8988T (cell line): ENCODE results near the gene C14orf132.
"Not testable (repeated sequence)": the region's sequence is repeated elsewhere in the genome, so short reads cannot be mapped to it uniquely, and the experiment has no call there.

Source experiments
- DNase-seq: peaks from one replicate; pipeline ENCODE4 v3.0.0; 2011

C14orf132 gene

GRCh38 chr14:96060186-96060933 is 21.2 kb downstream of the C14orf132 start:
- no peak for DNase-seq

GRCh38 chr14:96062010-96062409 is 22.8 kb downstream of the C14orf132 start:
- no peak for DNase-seq

GRCh38 chr14:96062506-96062905 is 23.3 kb downstream of the C14orf132 start:
- no peak for DNase-seq

GRCh38 chr14:96064866-96065265 is 25.7 kb downstream of the C14orf132 start:
- no peak for DNase-seq

GRCh38 chr14:96065661-96066459 is 26.7 kb downstream of the C14orf132 start:
- DNase-seq, result no peak

GRCh38 chr14:96066976-96067375 is 27.8 kb downstream of the C14orf132 start:
- no peak for DNase-seq

- no peak for DNase-seq
Observed at GRCh38 chr14:96067985-96068930, 29.1 kb downstream of the C14orf132 start.

GRCh38 chr14:96069421-96069820 is 30.3 kb downstream of the C14orf132 start:
- DNase-seq, result no peak

GRCh38 chr14:96071561-96071960 is 32.4 kb downstream of the C14orf132 start:
- no peak for DNase-seq

- no peak for DNase-seq
Observed at GRCh38 chr14:96072076-96072475, 32.9 kb downstream of the C14orf132 start.

GRCh38 chr14:96072746-96073145 is 33.6 kb downstream of the C14orf132 start:
- DNase-seq, result no peak

GRCh38 chr14:96073260-96074039 is 34.3 kb downstream of the C14orf132 start:
- DNase-seq, result not testable (repeated sequence)

GRCh38 chr14:96077983-96078624 is 38.9 kb downstream of the C14orf132 start:
- DNase-seq, result no peak

GRCh38 chr14:96078625-96079016 is 39.5 kb downstream of the C14orf132 start:
- no peak for DNase-seq

- DNase-seq, result no peak
Observed at GRCh38 chr14:96079066-96079465, 39.9 kb downstream of the C14orf132 start.

GRCh38 chr14:96080571-96080970 is 41.4 kb downstream of the C14orf132 start:
- DNase-seq, result no peak

GRCh38 chr14:96081224-96081623 is 42.1 kb downstream of the C14orf132 start:
- no peak for DNase-seq

GRCh38 chr14:96081767-96082400 is 42.7 kb downstream of the C14orf132 start:
- DNase-seq, result no peak

GRCh38 chr14:96082420-96083300 is 43.5 kb downstream of the C14orf132 start:
- DNase-seq, result no peak

- no peak for DNase-seq
Observed at GRCh38 chr14:96083667-96084320, 44.6 kb downstream of the C14orf132 start.
